GM19043 (cell line): ENCODE data around the gene ACTR10.
A peak's percentile ranks its signal among the peaks of the same experiment; 100 is the strongest.
"Not testable (repeated sequence)": the region's sequence is repeated elsewhere in the genome, so short reads cannot be mapped to it uniquely, and the experiment has no call there.

Source experiments
- ATAC-seq: cut with Tn5 transposase; IDR thresholded peaks from one replicate; pipeline ENCODE4 v1.9.1; 2021; ENCODE audit warnings: low read depth; ENCODE audit not compliant: unreplicated experiment

The ACTR10 gene

DNA sequence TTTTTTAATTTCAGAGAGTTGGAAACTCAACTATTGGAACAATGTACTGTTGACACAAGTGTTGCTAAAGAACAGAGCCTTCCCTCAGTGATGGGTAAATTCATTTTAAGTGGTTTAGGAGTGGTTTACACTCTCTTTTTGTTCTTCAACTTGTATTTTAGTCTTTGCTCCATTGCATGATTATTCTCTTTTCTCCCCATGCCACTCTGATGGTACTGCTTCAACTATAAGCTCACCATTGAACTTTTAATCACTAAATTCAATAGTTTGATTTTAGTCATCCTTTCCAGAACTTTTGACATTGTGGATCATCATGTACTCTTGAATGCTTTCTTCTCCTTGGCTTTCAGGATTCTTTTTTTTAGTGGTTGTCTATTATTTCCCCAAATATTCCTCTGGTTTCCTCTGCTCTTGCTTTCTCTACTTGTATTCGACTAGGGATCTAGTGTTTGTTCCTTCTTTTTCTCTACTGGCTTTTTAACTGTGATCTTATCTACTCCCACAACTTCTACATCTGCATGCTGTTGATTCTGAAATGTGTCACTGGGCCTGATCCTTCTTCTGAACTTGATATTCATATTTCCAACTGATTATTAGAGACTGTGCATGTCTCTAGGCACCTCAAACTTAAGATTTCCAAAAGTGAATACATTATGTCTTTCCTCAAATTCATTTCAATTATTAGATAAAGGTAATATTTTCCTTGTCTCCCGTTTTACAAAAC is 15.4 kb downstream of the ACTR10 start:
- no peak for ATAC-seq

DNA sequence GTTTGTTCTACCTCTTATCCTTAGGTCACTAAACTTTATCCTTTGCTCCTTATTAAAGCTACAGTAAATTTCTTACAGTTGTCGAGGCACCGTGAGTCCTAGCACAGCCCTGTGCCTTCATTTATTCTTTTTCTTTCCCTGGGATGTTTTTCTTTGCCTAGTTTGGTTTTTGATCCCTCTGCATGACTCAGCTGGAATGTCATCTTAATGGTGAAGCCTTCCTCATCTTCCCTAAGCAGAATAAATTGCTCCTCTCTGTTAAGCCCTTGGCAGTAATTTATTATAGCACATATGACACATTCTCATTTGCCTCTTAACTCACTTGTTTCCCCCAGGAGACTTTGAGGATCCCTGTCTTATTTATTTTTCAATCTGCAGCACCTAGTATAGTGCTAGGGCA is 16.6 kb downstream of the ACTR10 start:
- ATAC-seq: no peak

DNA sequence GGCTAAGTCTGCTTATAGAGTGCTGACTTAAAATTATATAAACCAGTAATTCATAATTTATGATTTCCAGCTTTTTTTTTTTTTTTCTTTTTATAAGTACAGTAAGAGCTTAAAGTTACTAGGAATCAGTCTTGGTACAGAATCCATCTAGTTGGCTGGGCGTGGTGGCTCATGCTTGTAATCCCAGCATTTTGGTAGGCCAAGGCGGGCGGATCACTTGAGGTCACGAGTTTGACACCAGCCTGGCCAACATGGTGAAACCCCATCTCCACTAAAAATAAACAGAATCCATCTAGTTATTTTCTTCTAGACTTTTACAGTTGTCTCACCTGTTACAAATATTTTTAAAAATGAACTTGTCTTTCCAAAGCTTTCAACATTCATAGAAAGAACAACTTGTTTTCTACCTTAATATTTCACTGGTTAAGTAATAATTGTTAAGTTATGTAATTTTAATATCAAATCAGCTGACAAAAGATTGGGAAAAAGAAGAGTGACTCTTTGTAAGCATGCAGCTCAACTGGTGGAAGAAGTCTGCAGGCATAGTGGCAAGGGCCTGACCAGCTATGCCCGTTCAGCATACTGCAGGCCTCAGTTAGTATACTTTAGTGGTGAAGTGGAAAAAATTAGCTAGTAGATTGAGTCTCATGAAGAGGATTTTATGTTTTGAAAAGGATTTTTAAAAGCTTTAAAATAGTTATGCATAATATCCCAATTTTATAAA is 27.3 kb downstream of the ACTR10 start:
- no peak for ATAC-seq

DNA sequence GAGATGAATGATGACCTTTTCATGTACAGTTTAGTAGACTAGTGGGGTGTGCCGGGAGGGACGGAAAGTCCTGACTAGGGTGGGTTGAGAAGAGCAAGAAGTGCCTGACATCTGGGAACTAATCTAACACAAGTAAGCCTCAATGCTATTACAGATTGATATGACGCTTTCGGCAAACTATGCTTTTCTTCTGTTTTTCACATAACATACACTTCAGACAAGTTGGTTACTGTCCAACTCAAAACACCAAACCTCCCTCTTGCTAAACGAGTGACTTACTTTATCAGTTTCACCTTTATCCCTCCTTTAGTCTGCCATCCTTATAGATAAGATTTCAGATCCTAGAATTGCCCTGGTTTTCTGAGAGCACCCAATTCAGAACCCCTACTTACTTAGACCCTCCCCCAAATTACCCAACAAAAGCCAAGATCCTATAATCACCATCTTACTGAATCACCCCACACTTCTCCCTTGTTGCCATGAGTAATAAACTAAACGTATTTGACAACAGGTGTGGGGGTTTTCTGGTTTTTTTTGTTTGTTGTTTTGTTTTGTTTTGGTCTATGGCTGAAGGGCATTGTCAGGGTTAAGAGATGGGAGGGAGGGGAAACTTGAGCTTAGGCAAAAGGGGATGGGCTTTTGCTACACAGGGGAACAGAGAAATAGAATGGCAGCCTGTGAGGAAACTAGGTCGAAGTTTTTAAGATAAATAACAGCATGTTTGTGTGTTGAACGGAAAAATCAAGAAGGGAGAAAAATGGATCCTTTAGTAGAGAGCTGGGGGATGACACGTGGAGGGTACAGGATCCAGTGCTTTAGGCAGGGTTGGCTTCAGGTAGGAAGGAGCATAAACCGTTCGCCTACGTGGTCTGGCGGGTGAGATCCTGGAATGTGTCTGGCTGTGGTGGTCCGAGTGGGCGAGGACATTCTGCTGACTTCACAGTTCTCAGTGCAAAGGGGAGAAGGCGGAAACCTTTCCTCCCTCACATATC is 38.6 kb downstream of the ACTR10 start:
- no peak for ATAC-seq

DNA sequence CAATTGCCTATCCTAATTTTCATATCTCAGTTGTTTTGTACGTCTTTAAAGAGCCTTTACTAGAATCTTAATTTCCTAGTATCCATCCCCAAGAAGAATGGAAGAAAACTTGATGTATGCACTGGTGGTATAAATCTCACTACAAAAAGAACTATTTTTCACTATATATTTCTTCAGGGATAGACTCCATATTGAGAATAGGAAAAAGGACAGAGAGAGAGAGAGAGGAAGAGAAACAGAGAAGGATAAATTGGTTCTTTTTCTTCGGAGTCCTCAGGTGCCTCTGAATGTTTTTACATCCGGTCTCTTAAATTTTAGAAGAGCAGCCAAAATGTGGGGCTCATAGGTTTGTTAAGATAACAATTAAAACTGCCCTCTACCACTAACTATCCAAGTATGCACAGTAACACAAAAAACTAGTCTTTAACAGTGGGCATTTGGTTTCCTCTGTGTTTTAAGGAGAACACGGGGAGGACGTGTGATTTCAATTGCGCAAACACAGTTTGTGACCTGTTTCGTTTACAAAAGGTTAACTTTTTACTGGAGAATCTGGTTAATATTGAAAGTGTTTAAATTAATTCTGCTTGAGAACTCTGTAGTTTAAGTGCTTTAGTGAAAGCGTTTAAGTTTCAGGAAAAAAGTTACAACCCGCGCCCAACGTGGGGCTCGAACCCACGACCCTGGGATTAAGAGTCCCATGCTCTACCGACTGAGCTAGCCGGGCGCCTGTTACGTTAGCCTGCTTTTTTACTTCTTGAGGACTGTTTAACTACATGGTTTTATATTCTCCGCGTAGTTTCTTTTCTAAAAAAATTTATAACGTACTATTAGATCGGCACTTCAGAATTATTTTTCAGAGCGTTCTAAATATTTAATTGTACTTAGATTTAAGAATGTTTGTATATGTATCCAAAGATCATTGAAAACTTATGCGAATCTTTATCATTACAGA is 39.6 kb downstream of the ACTR10 start:
- no peak for ATAC-seq

DNA sequence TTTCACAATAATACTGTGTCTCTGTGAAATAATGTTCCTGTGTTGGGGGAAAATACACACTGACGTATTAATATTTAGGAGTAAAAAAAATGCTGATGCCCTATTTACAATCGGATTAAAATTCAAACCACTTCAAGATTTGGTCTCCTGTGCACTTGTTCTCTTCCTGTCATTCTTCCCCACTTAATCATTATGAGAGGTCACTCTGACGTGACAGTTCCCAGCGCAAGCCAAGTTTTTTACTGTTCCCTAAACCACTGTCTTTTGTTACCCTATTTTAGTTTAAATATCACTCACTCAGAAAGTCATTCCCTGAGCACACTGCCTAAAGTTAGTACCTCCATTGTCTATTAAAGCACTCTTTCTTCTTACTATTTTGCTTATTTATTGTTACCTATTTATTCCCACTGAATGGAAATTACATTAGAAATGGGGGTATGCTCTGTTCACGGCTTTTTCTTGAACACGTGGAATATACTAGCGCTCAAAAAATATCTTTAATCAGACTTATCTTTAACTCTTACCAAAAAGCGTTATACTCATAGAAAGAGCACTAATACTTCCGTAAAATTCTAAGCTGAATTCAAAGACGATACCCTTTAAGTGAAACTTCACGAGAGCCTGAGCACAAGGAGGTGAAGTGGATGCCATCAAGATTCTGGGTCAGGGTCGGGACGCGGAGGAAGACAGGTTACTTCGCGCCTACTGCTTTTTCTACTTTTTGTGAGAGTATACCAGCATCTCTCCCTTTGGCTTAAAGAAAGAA is 44.0 kb downstream of the ACTR10 start:
- peak; percentile 28 for ATAC-seq

DNA sequence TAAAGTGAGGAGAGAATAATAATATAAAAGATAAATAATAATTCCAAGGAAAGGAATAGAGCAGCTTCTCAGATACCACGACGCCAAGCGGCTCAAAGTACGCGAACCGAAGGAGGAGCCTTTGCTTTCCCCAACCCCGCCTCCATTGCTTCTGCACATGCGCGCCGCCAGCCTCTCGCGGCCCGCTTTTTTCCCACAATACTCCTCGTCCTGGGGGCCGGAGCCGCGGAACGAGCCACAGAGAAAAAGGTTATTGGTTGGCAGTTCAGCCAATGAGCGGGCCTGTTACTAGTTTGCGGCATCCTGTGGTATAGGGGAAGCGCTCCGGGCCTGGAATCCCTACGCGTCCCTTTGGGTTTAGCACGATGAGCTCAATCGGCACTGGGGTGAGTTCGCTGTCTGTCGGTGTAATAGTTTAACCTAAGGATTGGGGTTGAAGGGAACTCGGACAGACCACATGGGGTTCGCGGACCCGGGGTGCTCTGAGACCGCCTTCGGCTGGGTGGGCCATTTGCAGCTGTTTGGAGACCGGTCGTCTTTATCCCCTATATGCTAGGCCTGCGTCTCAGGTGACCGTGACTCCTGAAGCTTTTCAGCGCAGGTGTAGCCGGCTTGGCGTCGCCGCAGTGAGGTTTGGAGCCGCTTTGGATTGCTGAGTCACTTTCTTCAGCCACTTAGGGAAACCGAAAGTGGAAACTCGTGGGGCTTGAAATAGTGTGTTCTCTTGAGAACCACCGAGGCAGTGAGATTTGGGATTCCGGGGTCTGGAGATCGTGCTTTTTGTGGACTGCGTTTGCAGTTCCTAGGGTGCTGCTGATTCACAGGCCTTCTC is 44.8 kb downstream of the ACTR10 start, which contains the start of gene PSMA3:
Gene PSMA3 (plus strand): TSS at position 288 of the 832 bp plus-strand sequence. CDS start 78 bp downstream, at position 366.
- peak; percentile 89 for ATAC-seq

DNA sequence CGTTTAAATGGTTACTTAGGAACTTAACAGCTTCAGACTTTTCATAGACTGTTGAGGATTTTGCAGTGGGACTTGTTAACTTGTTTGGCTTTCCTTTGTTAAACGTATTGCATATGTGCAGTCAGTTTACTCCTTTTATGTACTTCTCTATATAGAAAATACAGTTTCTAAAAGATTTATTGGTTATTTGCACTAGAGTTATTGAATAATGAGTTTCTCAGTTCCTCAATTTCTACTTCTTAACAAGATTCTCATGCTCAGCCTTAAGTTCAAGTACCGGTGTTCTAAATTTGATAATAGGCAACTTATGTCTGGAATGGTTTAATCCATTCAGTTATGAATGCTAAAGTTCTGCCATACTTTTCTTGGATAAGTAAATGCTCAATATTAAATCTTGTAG is 45.6 kb downstream of the ACTR10 start:
- ATAC-seq: no peak

DNA sequence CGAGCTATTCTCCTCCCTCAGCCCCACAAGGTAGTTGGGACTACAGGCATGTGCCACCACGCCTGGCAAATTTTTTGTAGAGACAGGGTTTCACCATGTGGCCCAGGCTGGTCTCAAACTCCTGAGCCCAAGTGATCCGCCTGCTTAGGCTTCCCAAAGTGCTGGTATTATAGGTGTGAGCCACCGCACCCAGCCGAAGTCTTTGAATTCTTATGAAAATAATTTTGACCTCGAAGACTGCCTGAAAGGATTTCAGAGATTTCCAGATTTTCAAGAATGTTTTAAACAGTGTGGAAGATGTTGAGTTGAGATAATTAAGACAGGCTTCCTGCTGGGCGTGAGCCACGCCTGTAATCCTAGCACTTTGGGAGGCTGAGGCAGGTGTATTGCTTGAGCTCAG is 49.7 kb downstream of the ACTR10 start:
- no peak for ATAC-seq

DNA sequence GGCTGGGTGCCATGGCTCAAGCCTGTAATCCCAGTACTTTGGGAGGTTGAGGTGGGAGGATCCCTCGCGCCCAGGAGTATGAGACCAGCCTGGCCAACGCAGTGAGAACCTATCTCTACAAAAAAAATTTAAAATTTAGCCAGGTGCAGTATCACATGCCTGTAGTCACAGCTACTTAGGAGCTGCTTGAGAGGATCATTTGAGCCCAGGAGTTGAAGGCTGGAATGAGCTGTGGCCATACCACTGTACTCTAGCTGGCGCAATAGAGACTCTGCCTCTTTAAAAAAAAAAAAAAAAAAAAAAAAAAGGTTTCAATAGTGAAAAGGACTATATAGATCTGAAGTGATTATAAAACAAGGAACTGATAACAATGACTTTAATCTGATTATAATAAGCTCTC is 58.2 kb downstream of the ACTR10 start:
- ATAC-seq: no peak

DNA sequence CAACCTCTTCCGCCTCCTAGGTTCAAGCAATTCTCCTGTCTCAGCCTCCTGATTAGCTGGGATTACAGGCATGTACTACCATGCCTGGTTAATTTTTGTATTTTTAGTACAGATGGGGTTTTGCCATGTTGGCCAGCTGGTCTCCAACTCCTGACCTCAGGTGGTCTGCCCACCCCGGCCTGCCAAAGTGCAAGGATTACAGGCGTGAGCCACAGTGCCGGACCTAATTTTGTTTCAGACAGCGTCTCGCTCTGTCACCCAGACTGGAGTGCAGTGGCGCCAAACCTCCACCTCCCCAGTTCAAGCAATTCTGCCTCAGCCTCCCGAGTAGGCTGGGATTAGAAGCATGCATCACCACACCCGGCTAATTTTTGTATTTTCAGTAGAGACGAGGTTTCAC is 62.1 kb downstream of the ACTR10 start:
- ATAC-seq: not testable (repeated sequence)

DNA sequence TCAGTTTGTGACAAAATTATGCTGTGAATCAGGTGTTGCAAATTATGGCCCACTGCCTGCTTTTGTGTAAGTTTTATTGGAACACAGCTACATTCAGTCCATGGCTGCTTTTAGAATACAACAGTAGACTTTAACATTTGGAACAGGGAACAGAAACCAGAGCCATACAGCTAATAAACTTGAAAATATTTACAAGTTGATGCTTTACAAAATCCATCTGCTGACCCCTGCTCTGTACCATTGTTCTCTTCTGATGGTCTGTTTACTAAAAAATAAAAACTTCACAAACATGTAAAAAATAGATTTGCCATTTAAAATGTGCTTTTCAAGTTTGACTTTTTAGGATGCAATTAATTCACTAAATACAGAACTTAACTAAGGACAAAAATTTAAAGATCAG is 65.5 kb downstream of the ACTR10 start:
- no peak for ATAC-seq

DNA sequence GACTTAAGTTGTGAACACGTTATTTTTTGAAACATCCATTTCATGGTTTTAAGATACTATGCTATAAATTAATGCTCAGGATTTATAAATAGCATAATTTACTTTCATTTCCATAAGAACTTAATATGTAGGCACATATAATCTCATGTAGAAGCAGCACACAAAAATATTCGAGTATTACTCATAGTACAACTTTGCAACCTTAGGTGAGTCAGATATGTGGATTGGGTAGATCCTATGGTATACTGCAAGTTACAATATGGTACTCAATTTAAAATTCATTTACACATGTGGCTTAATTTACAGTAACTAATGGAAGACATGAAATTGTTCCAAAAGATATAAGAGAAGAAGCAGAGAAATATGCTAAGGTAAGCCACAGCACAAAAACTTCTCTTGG is 70.7 kb downstream of the ACTR10 start:
- no peak for ATAC-seq

DNA sequence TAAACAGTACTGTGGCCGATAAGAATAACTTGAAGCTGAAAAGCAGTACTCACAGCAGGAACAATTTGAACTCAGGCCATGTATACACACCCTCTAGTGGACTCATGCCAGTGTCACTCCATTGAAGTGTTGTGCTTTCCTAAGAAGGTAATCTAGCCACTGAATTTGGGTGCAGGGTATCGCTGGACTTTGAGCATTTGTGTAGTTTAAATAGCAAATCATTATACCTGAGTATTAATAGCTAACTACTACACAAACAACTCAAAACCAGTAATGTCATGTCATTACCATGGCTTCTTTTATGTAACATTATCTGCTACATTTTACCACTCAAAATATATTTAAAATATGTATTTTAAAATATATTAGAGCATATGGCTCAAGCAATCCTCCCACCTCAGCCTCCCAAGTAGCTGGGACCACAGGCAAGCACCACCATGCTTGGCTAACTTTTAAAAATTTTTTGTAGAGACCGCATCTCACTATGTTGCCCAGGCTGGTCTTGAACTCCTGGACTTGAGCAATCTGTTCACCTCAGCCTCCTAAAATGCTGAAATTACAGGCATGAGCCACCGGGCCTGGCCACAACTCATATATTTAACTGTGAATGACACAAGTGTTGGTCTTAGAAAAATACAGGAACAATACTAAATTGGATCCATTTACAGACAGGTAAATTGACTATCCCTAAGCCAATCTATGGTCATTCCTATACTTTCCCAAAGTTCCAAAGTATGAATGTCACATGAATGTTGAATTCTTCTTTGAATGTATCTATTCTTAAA is 72.8 kb downstream of the ACTR10 start:
- no peak for ATAC-seq

DNA sequence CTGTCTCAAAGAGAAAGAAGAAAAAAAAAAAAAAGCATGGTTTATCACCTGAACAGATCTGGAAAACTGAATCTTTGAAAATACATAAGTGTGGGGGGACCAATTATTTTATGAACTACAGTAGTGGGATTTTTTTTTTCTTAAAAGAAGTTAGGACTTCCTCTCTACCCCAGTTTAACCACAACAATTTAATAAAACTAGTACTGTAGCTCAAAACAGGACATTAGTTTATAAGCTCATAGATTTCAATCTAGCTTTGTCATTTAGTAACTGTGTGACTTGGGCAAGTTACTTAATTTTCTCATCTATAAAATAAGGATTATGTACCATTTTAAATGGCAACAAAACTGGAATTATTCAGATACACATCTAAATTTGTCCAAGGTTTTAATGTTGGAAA is 74.9 kb downstream of the ACTR10 start:
- no peak for ATAC-seq

DNA sequence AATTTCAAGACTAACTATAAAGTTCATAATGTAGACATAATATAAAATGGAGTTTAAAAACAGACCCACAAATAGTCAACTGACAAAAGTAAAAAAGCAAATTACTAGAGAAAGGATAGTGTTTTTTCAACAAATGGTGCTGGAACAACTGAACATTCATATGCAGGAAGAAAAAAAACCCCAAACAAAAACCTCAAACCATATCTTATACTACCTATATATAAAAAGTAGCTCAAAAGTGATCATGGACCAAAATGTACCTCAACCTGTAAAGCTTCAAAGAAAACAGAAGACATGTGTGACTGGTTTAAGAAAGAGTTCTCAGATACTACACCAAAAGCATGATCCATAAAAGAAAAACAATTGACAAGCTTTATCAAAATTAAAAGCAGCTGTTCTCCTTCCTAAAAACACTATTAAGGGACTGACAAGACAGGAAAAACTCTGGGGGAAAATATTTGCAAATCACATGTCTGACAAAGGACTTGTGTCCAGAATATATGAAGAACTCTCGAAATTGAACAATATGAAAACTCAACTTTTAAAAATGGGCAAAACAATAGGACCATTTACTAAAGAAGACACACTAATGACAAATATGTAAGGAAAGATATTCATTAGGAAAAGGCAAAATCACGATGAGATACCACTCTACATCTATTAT is 75.7 kb downstream of the ACTR10 start:
- no peak for ATAC-seq

DNA sequence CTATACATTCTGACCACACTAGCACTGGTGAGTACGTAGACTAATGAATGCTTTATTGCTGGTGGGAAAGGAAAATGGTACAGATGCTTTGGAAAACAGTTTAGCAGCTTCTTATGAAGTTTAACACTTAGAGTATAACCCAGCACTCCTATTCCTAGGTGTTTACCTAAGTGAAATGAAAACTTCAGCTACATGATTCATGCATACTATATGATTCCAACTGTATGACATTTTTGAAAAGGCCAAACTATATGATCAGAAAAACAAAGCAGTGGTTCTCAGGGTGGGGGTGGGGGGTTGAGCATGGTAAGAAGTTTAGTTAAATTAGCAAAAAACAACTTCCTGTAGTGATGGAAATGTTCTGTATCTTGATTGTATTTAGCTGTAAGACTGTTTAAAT is 76.3 kb downstream of the ACTR10 start:
- ATAC-seq: no peak
